GM21423 (cell line): Measurements from ENCODE around the gene PITRM1.

Experiments used
- ATAC-seq: cut with Tn5 transposase; IDR thresholded peaks from one replicate; pipeline ENCODE4 v1.9.1; 2021; ENCODE audit warnings: mild to moderate bottlenecking, moderate library complexity; ENCODE audit not compliant: unreplicated experiment

The PITRM1 gene

GRCh38 chr10:3104251-3104918, 68.2 kb downstream of the PITRM1 start:
- no peak for ATAC-seq

DNA sequence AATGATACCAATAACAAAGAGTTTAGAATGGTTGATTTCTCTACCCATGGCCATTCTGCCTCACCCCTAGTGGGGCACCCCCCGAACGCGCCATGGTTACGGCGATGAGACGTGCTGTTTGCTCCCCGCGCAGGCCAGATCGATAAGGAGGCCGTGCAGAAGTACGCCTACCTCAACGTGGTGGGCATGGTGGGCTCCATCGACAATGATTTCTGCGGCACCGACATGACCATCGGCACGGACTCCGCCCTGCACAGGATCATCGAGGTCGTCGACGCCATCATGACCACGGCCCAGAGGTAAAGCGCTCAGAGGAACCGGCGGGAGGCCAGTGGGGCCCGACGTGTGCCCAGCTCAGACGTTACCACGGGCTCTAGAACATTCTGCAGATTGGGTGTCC, 68.9 kb downstream of the PITRM1 start:
- ATAC-seq: no peak

GRCh38 chr10:3102720-3103427, 69.7 kb downstream of the PITRM1 start:
- ATAC-seq: no peak

DNA sequence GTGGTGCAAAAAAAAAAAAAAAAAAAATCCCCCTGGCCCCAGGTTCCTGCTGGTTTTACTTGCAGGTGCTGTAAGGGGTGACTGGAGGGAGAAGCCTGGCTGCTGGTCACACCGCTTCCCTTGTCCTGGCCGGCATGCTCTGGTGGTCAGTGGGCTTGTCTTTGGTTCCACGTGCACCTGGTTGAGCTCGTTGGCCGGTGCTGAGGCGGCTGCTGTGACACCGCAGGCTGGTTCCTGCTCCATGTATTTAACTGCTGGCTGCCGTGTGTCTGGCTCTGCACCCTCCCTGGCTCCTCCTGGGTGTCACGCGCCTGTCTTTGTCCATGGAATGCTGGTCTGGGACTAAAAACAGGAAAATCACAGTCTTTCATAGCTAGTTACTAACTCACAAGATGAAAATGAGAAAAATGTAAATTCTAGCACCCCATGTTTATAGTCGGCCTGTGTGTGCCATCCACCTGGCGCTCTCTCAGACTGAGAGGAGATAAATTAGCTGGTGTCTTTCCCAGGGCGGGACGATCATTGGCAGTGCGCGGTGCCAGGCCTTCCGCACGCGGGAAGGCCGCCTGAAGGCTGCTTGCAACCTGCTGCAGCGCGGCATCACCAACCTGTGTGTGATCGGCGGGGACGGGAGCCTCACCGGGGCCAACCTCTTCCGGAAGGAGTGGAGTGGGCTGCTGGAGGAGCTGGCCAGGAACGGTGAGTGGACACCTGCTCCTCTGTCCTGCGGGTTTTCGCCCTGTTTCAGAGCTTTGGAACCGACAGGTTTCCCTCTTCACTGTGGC, 71.5 kb downstream of the PITRM1 start:
- no peak for ATAC-seq

DNA sequence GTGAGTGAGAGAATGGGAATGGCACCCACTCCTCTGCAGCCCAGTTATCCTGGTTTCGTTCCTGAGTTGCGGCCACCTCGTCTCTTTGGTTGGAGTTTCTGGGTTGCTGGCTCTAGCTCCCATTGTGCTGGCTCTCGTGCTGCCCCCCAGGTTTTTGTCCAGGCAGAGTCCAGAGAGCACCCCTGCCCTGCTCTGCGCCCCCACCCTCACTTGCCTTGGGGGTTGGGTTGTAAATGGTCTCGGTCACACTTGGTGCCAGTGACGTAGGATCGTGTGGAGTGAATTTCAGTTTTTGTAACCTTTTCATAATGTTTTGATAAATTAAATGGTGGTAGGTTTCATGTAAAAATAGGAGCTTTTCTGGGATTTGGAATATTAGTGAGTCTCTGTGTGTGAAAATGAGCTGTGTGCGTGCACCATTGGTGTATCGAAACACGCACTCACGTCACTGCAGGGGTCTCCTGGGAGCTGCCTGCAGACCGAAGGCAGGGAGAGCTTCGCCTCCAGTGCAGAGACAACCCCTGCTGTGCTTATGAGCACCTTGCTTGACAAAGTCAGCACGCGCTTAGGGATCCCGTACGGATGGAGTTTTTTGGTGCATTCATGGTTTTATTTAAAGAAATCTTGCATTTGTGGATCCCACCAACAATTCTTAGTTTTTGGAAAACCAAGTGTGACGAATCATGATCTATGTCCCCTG, 72.3 kb downstream of the PITRM1 start:
- ATAC-seq: no peak

- no peak for ATAC-seq
Observed at GRCh38 chr10:3099291-3100092, 73.1 kb downstream of the PITRM1 start.

- ATAC-seq: no peak
Observed at GRCh38 chr10:3098689-3099088, 73.9 kb downstream of the PITRM1 start.

GRCh38 chr10:3097160-3097559, 75.4 kb downstream of the PITRM1 start:
- no peak for ATAC-seq

- ATAC-seq: no peak
Observed at GRCh38 chr10:3096149-3096548, 76.4 kb downstream of the PITRM1 start.

DNA sequence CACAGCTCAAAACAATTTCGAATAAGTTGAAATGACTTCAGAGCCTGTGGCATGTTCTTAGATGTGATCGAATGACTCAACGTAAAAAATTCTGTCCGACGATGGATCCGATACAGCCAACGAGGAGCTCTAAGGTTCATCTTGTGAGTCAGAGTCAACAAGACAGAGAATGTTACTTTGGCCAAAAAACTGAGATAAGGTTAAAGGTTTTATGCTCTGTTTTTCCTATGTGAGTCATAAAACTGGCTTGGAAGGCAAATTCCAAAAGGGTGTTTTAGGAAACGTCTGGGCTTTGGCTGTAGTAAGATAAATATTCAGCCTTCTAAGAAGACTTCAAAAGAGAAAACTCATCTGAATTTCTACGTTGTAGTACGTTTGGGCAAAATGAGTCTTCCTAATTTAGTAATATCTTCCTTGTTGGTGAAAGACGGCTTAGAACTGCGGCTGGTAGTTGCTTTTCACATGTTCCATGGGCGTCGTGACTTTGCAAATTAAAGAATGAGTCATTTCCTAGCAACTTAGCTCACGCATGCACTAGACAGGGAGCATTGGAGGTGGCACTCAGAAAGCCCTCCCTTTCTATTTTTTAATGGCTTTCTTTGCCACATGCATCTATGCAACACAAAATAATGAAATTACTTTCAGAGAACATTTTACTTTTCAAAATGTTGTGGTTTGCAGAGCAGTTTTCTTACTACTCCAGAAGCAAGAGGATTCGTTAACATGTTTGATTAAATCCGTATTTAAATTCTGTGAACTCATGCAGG, 77.0 kb downstream of the PITRM1 start:
- peak; percentile 64 for ATAC-seq

GRCh38 chr10:3094609-3095036, 78.0 kb downstream of the PITRM1 start:
- no peak for ATAC-seq

GRCh38 chr10:3093996-3094395, 78.6 kb downstream of the PITRM1 start:
- no peak for ATAC-seq

DNA sequence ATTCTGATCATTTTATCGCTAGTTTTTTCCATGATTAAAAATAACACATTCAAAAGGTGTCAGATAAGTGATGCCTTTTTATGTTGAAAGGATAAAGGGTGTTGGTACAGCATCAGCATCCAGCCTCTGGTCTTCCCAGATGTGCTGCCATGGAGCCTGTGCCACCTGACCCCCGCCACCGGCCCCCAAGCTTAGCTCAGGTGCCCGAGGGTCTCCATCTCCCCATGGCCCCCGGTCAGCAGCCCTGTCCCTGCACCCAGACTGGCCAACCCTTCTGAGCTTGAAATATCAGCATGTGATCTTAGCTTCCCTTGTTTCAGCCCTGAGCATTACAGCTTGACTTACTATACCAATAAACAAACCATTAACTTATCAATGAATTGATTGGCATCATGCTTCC, 80.7 kb downstream of the PITRM1 start:
- ATAC-seq: no peak

GRCh38 chr10:3090914-3091787, 81.4 kb downstream of the PITRM1 start:
- ATAC-seq: no peak

DNA sequence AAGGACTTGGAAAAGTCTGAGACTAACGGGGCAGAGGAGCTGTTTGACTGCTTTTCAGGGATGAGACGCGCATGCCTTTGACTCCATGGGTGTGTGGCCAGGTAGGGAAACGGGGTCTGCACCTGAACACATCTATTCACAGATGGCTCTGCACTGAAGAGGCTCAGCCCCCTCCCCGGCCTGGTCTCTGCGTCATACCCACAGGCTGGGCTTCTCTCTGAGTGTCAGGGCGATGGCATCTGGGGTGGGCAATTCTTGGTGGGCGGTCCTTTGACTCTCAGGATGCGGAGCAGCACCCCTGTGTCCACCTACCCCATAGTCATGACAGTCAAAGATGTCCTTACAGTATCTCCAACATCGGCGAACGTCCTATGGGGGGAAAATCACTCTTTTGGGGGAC, 82.2 kb downstream of the PITRM1 start:
- ATAC-seq: no peak
